Neural cell (in vitro differentiated cells): ENCODE measurements around the gene ECM2. TPM values are rescaled to one million over a fixed set of nuclear protein-coding genes. Genes with fewer than 3 reads are reported as not detected.

Experiments used
- H2AFZ ChIP-seq: fragments of 200-600, 300-800 bp; sonication (generic), shearing (Covaris generic); 2 replicates; pipeline ENCODE4 v1.6.0; 2014; ENCODE audit warnings: low read depth, mild to moderate bottlenecking, antibody characterized with exemption, low read length, moderate library complexity
- H3F3A ChIP-seq: fragments of 200-600 bp; shearing (Covaris generic); 2 replicates; pipeline ENCODE4 v1.6.1; 2016; ENCODE audit warnings: mild to moderate bottlenecking, moderate library complexity, mixed read lengths, antibody characterized with exemption, low read length; ENCODE audit not compliant: insufficient read depth, poor library complexity, severe bottlenecking
- H3K27ac ChIP-seq: fragments of 200-600, 300-800 bp; sonication (generic), shearing (Covaris generic); 2 replicates; pipeline ENCODE4 v1.5.1; 2014; ENCODE audit warnings: mild to moderate bottlenecking, low read length, moderate library complexity
- H3K27me3 ChIP-seq: fragments of 300-800, 200-600 bp; sonication (generic), shearing (Covaris generic); 2 replicates; pipeline ENCODE4 v1.6.0; 2014; ENCODE audit warnings: mild to moderate bottlenecking, low read depth, low read length, moderate library complexity; ENCODE audit not compliant: insufficient read depth
- H3K36me3 ChIP-seq: fragments of 300-800, 200-600 bp; sonication (generic), shearing (Covaris generic); 2 replicates; pipeline ENCODE4 v1.5.1; 2014; ENCODE audit warnings: mild to moderate bottlenecking, antibody characterized with exemption, low read length, moderate library complexity; ENCODE audit not compliant: insufficient read depth
- H3K4me2 ChIP-seq: fragments of 300-800, 200-600 bp; sonication (generic), shearing (Covaris generic); 2 replicates; pipeline ENCODE4 v1.6.0; 2014; ENCODE audit warnings: mild to moderate bottlenecking, low read length
- H3K4me3 ChIP-seq: fragments of 300-800, 200-600 bp; sonication (generic), shearing (Covaris generic); 2 replicates; pipeline ENCODE4 v1.5.1; 2014; ENCODE audit warnings: mild to moderate bottlenecking, low read length, moderate library complexity
- H3K79me2 ChIP-seq: fragments of 200-600 bp; shearing (Covaris generic); replicated peaks from 2 replicates; pipeline ENCODE4 v1.6.0; 2014; ENCODE audit warnings: mild to moderate bottlenecking, low read length, moderate library complexity; ENCODE audit not compliant: insufficient read depth
- H3K9ac ChIP-seq: fragments of 300-800, 200-600 bp; sonication (generic), shearing (Covaris generic); 2 replicates; pipeline ENCODE4 v1.6.1; 2016; ENCODE audit warnings: mild to moderate bottlenecking, low read length, mixed read lengths
- H3K9me2 ChIP-seq: fragments of 200-600 bp; shearing (Covaris generic); 2 replicates; pipeline ENCODE4 v1.6.1; 2016; ENCODE audit warnings: mild to moderate bottlenecking, low read length, mixed read lengths; ENCODE audit not compliant: insufficient read depth
- H3K9me3 ChIP-seq: fragments of 200-600, 300-800 bp; sonication (generic), shearing (Covaris generic); 2 replicates; pipeline ENCODE4 v1.6.1; 2016; ENCODE audit warnings: mild to moderate bottlenecking, mixed run types, low read length, moderate library complexity, mixed read lengths
- H4K20me1 ChIP-seq: fragments of 200-600 bp; shearing (Covaris generic); 2 replicates; pipeline ENCODE4 v1.6.1; 2016; ENCODE audit warnings: mild to moderate bottlenecking, mixed run types; ENCODE audit not compliant: insufficient read depth
- CTCF ChIP-seq: fragments of 450-650 bp; IDR thresholded peaks from 2 replicates; pipeline ENCODE4 v1.5.1; 2014; ENCODE audit warnings: antibody characterized with exemption, mild to moderate bottlenecking, moderate library complexity; ENCODE audit not compliant: poor library complexity, severe bottlenecking
- EP300 ChIP-seq: fragments of 450-650 bp; conservative IDR thresholded peaks from 2 replicates; pipeline ENCODE4 v1.6.1; 2014; ENCODE audit warnings: antibody characterized with exemption, mild to moderate bottlenecking, moderate library complexity; ENCODE audit not compliant: poor library complexity, severe bottlenecking
- EZH2 ChIP-seq: fragments of 200-600, 300-800 bp; shearing (Covaris generic), sonication (generic); IDR thresholded peaks from 2 replicates; pipeline ENCODE4 v1.6.1; 2014; ENCODE audit warnings: antibody characterized with exemption, low read length, borderline replicate concordance, mild to moderate bottlenecking; ENCODE audit not compliant: insufficient read depth, poor library complexity, severe bottlenecking
- MXI1 ChIP-seq: fragments of 450-650 bp; conservative IDR thresholded peaks from 2 replicates; pipeline ENCODE4 v1.6.1; 2014; ENCODE audit warnings: antibody characterized with exemption, mild to moderate bottlenecking; ENCODE audit not compliant: poor library complexity, severe bottlenecking
- POLR2AphosphoS5 ChIP-seq: IDR thresholded peaks from 2 replicates; pipeline ENCODE4 v1.6.1; 2012
- RAD21 ChIP-seq: fragments of 450-650 bp; conservative IDR thresholded peaks from 2 replicates; pipeline ENCODE4 v1.6.1; 2014; ENCODE audit warnings: antibody characterized with exemption, mild to moderate bottlenecking, moderate library complexity
- REST ChIP-seq: IDR thresholded peaks from 2 replicates; pipeline ENCODE4 v1.6.1; 2012; ENCODE audit warnings: borderline replicate concordance
- SMC3 ChIP-seq: fragments of 450-650 bp; conservative IDR thresholded peaks from 2 replicates; pipeline ENCODE4 v1.6.1; 2014; ENCODE audit warnings: antibody characterized with exemption, mild to moderate bottlenecking, moderate library complexity; ENCODE audit not compliant: poor library complexity
- TAF1 ChIP-seq: IDR thresholded peaks from 2 replicates; pipeline ENCODE4 v1.6.1; 2012; ENCODE audit warnings: low read depth
- polyA plus RNA-seq: library from polyadenylated mRNA; depleted of rRNA; stranded (reverse); fragments of >200 nt; gene quantifications from 2 replicates; pipeline ENCODE4 v1.2.3, GENCODE V29; 2014

Gene ECM2
- polyA plus RNA-seq, 1 donor from 2014 or later, result not detected

- H3K36me3 ChIP-seq, result no peaks in the 10 kb centered on the region
- H3K4me3 ChIP-seq, result no peak overlapping the region
- H3K27me3 ChIP-seq, result no peaks in the 10 kb centered on the region
- H3K9ac ChIP-seq, result no peak overlapping the region
- no peaks in the 10 kb centered on the region for H3F3A ChIP-seq
- H3K9me3 ChIP-seq, result no peaks in the 10 kb centered on the region
- H3K9me2 ChIP-seq, result no peaks in the 10 kb centered on the region
- no peaks in the 10 kb centered on the region for H3K79me2 ChIP-seq
- H3K4me2 ChIP-seq, result no peak overlapping the region
- no peak for TF ChIP-seq POLR2AphosphoS5
- no peak for TF ChIP-seq REST
- no peak for TF ChIP-seq RAD21
- no peak for TF ChIP-seq MXI1
- no peak overlapping the region for H3K27ac ChIP-seq
- H2AFZ ChIP-seq, result no peak overlapping the region
- H4K20me1 ChIP-seq, result no peaks in the 10 kb centered on the region
These were observed 25.0 kb downstream of the ECM2 start for GRCh38 chr9:92510747-92511146.

- Histone ChIP-seq H3K27me3 (no peaks in the 10 kb centered on the region), H3K9me3 (no peaks in the 10 kb centered on the region), H3K4me2 (no peak overlapping the region), H3F3A (no peaks in the 10 kb centered on the region), H3K9ac (no peak overlapping the region), H3K36me3 (no peaks in the 10 kb centered on the region), H3K79me2 (no peaks in the 10 kb centered on the region), H4K20me1 (no peaks in the 10 kb centered on the region), H3K9me2 (no peaks in the 10 kb centered on the region), H3K27ac (no peak overlapping the region), H3K4me3 (no peak overlapping the region), H2AFZ (no peak overlapping the region)
- TF ChIP-seq REST, result no peak
- TF ChIP-seq RAD21, result no peak
- no peak for TF ChIP-seq MXI1
- TF ChIP-seq EP300, result no peak
- TF ChIP-seq CTCF, result no peak
- no peak for TF ChIP-seq TAF1
- TF ChIP-seq SMC3, result no peak
- no peak for TF ChIP-seq EZH2
- TF ChIP-seq POLR2AphosphoS5, result no peak
These were observed 26.7 kb downstream of the ECM2 start for GRCh38 chr9:92509050-92509449.
